Endothelial cell of umbilical vein (primary cell): ENCODE results near the gene RASD2. TPM values are rescaled to one million over a fixed set of nuclear protein-coding genes. Genes with fewer than 3 reads are reported as not detected.
A peak's percentile ranks its signal among the peaks of the same experiment; 100 is the strongest.

Experiments used
- BruUV-seq: library from RNA; stranded (reverse); fragments of 400-500 nt; replicated peaks from 2 replicates; lab custom pipeline; 2021; lab: Mats Ljungman, UMichigan
- CTCF ChIA-PET: fragments of 300-600, 350-600 bp; sonication (Branson Sonifier 250); formaldehyde crosslinking; loops from one replicate; lab custom pipeline; 2021; ENCODE audit warnings: antibody characterized with exemption, inconsistent platforms; lab: Charles Lee
- POLR2A ChIA-PET: fragments of 300-600, 350-600 bp; sonication (Branson Sonifier 250); formaldehyde crosslinking; loops from one replicate; lab custom pipeline; 2021; ENCODE audit warnings: antibody characterized with exemption, inconsistent platforms; lab: Charles Lee
- DNase-seq: peaks from one replicate; pipeline ENCODE4 v3.0.0-alpha.2; 2011; ENCODE audit warnings: low read depth, low spot score
- FAIRE-seq: peaks from 2 replicates; lab custom pipeline; 2011; peaks lifted over from hg19 to GRCh38; lab: Jason Lieb, UNC
- H2AFZ ChIP-seq: 2 replicates; pipeline ENCODE4 v1.6.0; 2012; ENCODE audit warnings: low read depth, low read length, control low read depth, inconsistent platforms
- H3K27ac ChIP-seq: 2 replicates; pipeline ENCODE4 v1.5.1; 2011; ENCODE audit warnings: low read depth, mild to moderate bottlenecking, control low read depth, low read length, moderate library complexity; ENCODE audit not compliant: insufficient read depth
- H3K27me3 ChIP-seq, 2 experiments: 2 replicates each; pipeline versions ENCODE4 v1.6.0 to v1.6.1; 2011; ENCODE audit warnings: low read length in 2 of 2, mixed read lengths in 1 of 2; ENCODE audit not compliant: control insufficient read depth in 2 of 2, insufficient read depth in 2 of 2
- H3K36me3 ChIP-seq, 2 experiments: 2 replicates in 1 of 2; 3 replicates in 1 of 2; pipeline ENCODE4 v1.5.1; 2011; ENCODE audit warnings: low read length in 2 of 2, mild to moderate bottlenecking in 1 of 2, moderate library complexity in 1 of 2; ENCODE audit not compliant: control insufficient read depth in 2 of 2, insufficient read depth in 2 of 2; ENCODE audit errors: extremely low read depth in 1 of 2
- H3K4me1 ChIP-seq: 3 replicates; pipeline ENCODE4 v1.5.1; 2011; ENCODE audit warnings: mild to moderate bottlenecking, low read length; ENCODE audit not compliant: control insufficient read depth, insufficient read depth; ENCODE audit errors: extremely low read depth
- H3K4me2 ChIP-seq: 2 replicates; pipeline ENCODE4 v1.6.1; 2011; ENCODE audit warnings: low read length, control low read depth, mixed read lengths; ENCODE audit not compliant: insufficient read depth
- H3K4me3 ChIP-seq, 3 experiments: fragments of 200-600 bp in 1 of 3; sonication (generic), shearing (Covaris generic) in 1 of 3; replicated peaks in 1 of 3; 2 replicates each; pipeline ENCODE4 v1.5.1; 2011 to 2016; ENCODE audit warnings: control low read depth in 3 of 3, low read length in 3 of 3, mild to moderate bottlenecking in 2 of 3, inconsistent platforms in 1 of 3, low read depth in 1 of 3, moderate library complexity in 1 of 3; ENCODE audit not compliant: insufficient read depth in 1 of 3
- H3K79me2 ChIP-seq: 2 replicates; pipeline ENCODE4 v1.6.0; 2012; ENCODE audit warnings: low read length, inconsistent platforms; ENCODE audit not compliant: control insufficient read depth, insufficient read depth
- H3K9ac ChIP-seq: replicated peaks from 2 replicates; pipeline ENCODE3; 2011; ENCODE audit warnings: low read length, control low read depth; ENCODE audit not compliant: insufficient read depth; ENCODE audit errors: extremely low read depth
- H3K9me1 ChIP-seq: replicated peaks from 3 replicates; pipeline ENCODE4 v1.6.0; 2011; ENCODE audit warnings: mild to moderate bottlenecking, low read length; ENCODE audit not compliant: control insufficient read depth, insufficient read depth; ENCODE audit errors: extremely low read depth
- H3K9me3 ChIP-seq: replicated peaks from 2 replicates; pipeline ENCODE4 v1.5.1; 2012; ENCODE audit warnings: low read length, inconsistent platforms; ENCODE audit not compliant: control insufficient read depth, insufficient read depth
- H4K20me1 ChIP-seq: replicated peaks from 2 replicates; pipeline ENCODE3; 2011; ENCODE audit warnings: mild to moderate bottlenecking, low read length; ENCODE audit not compliant: control insufficient read depth, insufficient read depth; ENCODE audit errors: extremely low read depth
- EZH2 ChIP-seq: IDR thresholded peaks from 2 replicates; pipeline ENCODE4 v1.6.1; 2012; ENCODE audit warnings: borderline replicate concordance, low read depth, mild to moderate bottlenecking, moderate library complexity, low read length, inconsistent platforms; ENCODE audit not compliant: severe bottlenecking
- FOS ChIP-seq: IDR thresholded peaks from 2 replicates; pipeline ENCODE4 v1.6.1; 2011; ENCODE audit warnings: mild to moderate bottlenecking, low read length, moderate library complexity, borderline replicate concordance; ENCODE audit not compliant: insufficient read depth
- GATA2 ChIP-seq: IDR thresholded peaks from 2 replicates; pipeline ENCODE4 v1.7.0; 2011; ENCODE audit warnings: low read depth, mild to moderate bottlenecking, moderate library complexity, mixed read lengths, low read length; ENCODE audit not compliant: insufficient read length, insufficient read depth
- JUN ChIP-seq: IDR thresholded peaks from 2 replicates; pipeline ENCODE4 v1.6.1; 2011; ENCODE audit warnings: borderline replicate concordance, low read depth; ENCODE audit not compliant: insufficient read length, insufficient read depth
- MYC ChIP-seq: IDR thresholded peaks from one replicate; pipeline ENCODE4 v1.6.1; 2011; ENCODE audit warnings: mild to moderate bottlenecking, low read depth, low read length
- POLR2A ChIP-seq: IDR thresholded peaks from 2 replicates; pipeline ENCODE4 v1.6.1; 2012; ENCODE audit warnings: low read depth, mild to moderate bottlenecking, control low read depth, low read length
- POLR2AphosphoS5 ChIP-seq: IDR thresholded peaks from 2 replicates; pipeline ENCODE4 v1.6.1; 2012; ENCODE audit warnings: low read depth, mild to moderate bottlenecking, control low read depth, low read length, moderate library complexity; ENCODE audit not compliant: insufficient read depth
- dilution Hi-C: fragments of 300-500 bp; cut with MboI; formaldehyde crosslinking; loops from one replicate; pipeline ENCODE4 v1.15.0; 2019; ENCODE audit warnings: low sequenced_read_pairs; ENCODE audit not compliant: extremely low pct_ligation_motif_present
- intact Hi-C: fragments of 100-400 bp; cut with micrococcal nuclease; formaldehyde crosslinking; loops from one replicate; pipeline ENCODE4 v1.10.0; 2022
- polyA plus RNA-seq, 4 experiments: library from polyadenylated mRNA; depleted of rRNA in 3 of 4; stranded (reverse) in 3 of 4; unstranded in 1 of 4; fragments of >200 nt; gene quantifications; 2 replicates each; pipeline versions ENCODE4 v1.2.1 to v1.2.3, GENCODE V29; 2011 to 2012; ENCODE audit warnings: missing spikeins in 1 of 4
- total RNA-seq: library from RNA; stranded (reverse); gene quantifications from 2 replicates; pipeline ENCODE4 v1.2.3, GENCODE V29; 2021
- TF ChIP-seq, protein P1 (sequence below): IDR thresholded peaks from 2 replicates; pipeline ENCODE4 v1.6.1; 2011; ENCODE audit not compliant: insufficient read depth, insufficient read length
- TF ChIP-seq, protein P2 (sequence below), 2 donors: IDR thresholded peaks; 1 replicate in 1 of 2; 2 replicates in 1 of 2; pipeline ENCODE4 v1.5.1; 2011; ENCODE audit warnings: low read length in 2 of 2, mild to moderate bottlenecking in 2 of 2, moderate library complexity in 2 of 2, control low read depth in 1 of 2, inconsistent platforms in 1 of 2, low read depth in 1 of 2; ENCODE audit not compliant: insufficient read depth in 1 of 2; ENCODE audit errors: extremely low read depth in 1 of 2

RASD2 gene
- total and polyA plus RNA-seq, 2 donors (not counting 3 experiments of a cell fraction or from before 2014, with no cell fraction given): not detected

DNA sequence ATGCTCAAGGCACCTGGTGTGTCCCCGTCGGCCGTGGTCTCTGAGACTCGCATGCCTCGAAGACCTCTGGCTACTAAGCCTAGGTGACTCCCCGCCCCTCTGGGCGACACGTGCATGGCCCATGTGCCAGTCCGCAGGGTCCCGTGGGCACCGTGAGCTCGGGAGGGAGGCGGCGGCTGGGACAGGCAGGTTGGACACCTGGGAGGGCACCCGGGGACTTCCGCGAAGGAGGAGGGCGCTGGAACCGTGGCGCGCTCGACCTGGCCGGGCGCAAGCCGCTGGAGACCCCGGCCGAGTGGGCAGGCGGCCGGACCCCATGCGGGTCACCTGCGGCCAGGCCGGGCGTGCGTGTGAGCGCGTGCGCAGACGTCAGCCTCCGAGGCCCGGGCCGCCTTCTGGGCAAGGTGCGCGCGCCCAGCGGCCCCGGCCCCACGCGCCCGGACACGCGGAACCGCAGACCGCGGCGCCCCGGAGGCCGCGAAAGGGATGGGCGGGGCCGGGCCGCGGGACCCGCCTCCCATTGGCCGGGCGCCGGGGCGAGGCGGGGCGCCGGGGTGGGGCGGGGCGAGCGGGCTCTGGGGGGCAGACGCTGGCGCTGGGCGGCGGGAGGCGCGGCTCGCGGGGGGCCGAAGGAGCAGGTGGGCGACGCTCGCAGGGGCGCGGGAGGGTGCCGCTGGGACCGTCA lies 579 bp upstream of the RASD2 start:
- H3K4me1 ChIP-seq: peaks cover 14% of the 10 kb centered on the region
- no peaks in the 10 kb centered on the region for H3K36me3 ChIP-seq
- dilution Hi-C loops (no loop called here), intact Hi-C loops (loop anchor here (5.0 kb wide), 1 partner anchor 68 kb away; no protein-coding TSS in a partner anchor)
- CTCF ChIA-PET: interaction anchor here (0.8 to 2.3 kb wide), 5 partner anchors 15 to 109 kb away, joined by 3 to 12 read pairs (median 3); no protein-coding TSS in a partner anchor
- peak overlapping the region; percentile 78 for H3K4me2 ChIP-seq
- H3K27me3 ChIP-seq: peaks cover 24 to 26% of the 10 kb centered on the region in 2 experiments
- POLR2A ChIA-PET: no interaction called here
- DNase-seq (no peak), FAIRE-seq (peak; percentile 31)
- H3K9me1 ChIP-seq: no peaks in the 10 kb centered on the region
- no TSS peak for BruUV-seq
- TF ChIP-seq EZH2 (no peak), JUN (no peak), MYC (no peak), POLR2A (no peak), POLR2AphosphoS5 (no peak), GATA2 (no peak), FOS (no peak)
- TF ChIP-seq, protein P1, sequence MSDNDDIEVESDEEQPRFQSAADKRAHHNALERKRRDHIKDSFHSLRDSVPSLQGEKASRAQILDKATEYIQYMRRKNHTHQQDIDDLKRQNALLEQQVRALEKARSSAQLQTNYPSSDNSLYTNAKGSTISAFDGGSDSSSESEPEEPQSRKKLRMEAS: no peak
- TF ChIP-seq, protein P2, sequence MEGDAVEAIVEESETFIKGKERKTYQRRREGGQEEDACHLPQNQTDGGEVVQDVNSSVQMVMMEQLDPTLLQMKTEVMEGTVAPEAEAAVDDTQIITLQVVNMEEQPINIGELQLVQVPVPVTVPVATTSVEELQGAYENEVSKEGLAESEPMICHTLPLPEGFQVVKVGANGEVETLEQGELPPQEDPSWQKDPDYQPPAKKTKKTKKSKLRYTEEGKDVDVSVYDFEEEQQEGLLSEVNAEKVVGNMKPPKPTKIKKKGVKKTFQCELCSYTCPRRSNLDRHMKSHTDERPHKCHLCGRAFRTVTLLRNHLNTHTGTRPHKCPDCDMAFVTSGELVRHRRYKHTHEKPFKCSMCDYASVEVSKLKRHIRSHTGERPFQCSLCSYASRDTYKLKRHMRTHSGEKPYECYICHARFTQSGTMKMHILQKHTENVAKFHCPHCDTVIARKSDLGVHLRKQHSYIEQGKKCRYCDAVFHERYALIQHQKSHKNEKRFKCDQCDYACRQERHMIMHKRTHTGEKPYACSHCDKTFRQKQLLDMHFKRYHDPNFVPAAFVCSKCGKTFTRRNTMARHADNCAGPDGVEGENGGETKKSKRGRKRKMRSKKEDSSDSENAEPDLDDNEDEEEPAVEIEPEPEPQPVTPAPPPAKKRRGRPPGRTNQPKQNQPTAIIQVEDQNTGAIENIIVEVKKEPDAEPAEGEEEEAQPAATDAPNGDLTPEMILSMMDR (IDR thresholded peaks at IDR 0.05; ENCODE audit: extremely low read depth in 1 of 2, insufficient read depth in 1 of 2, low read depth in 1 of 2, low read length in 2 of 2): no peak
- H3K79me2 ChIP-seq: no peaks in the 10 kb centered on the region
- H2AFZ ChIP-seq: peak overlapping the region; percentile 92
- no peak overlapping the region for H3K27ac ChIP-seq
- no peaks in the 10 kb centered on the region for H3K9me3 ChIP-seq
- H4K20me1 ChIP-seq: no peaks in the 10 kb centered on the region
- H3K4me3 ChIP-seq: peak overlapping the region in 2 of 3 experiments; percentile 24 to 41
- no peak overlapping the region for H3K9ac ChIP-seq
